ENCODE measurements around the gene OSBPL2. TPM values are rescaled to one million over a fixed set of nuclear protein-coding genes. Genes with fewer than 3 reads are reported as not detected.

The OSBPL2 gene
- total RNA-seq, 2 experiments from 2014 or later = 27.1 TPM

- Mint-ChIP-seq H3K27me3 (no peaks in the 10 kb centered on the region), H3K9me3 (ENCODE audit: low read depth) (no peaks in the 10 kb centered on the region), H3K27ac (no peak overlapping the region), H3K4me3 (no peak overlapping the region), H3K36me3 (no peaks in the 10 kb centered on the region), H3K4me1 (no peaks in the 10 kb centered on the region)
- no peak for DNase-seq
- CTCF ChIA-PET = no interaction called here
- no peak for ATAC-seq
Measured at GRCh38 chr20:62332989-62333819, 94.9 kb downstream of the OSBPL2 start.

GRCh38 chr20:62333820-62334595 lies 95.7 kb downstream of the OSBPL2 start:
- H3K9me3 Mint-ChIP-seq (ENCODE audit: low read depth) = no peaks in the 10 kb centered on the region

GRCh38 chr20:62334881-62335280 lies 96.6 kb downstream of the OSBPL2 start:
- CTCF ChIA-PET = no interaction called here
- ATAC-seq (no peak), DNase-seq (no peak)
- no peak overlapping the region for H3K4me3 Mint-ChIP-seq
- H3K27ac Mint-ChIP-seq = no peak overlapping the region
- no peaks in the 10 kb centered on the region for H3K36me3 Mint-ChIP-seq
- H3K9me3 Mint-ChIP-seq (ENCODE audit: low read depth) = no peaks in the 10 kb centered on the region
- no peaks in the 10 kb centered on the region for H3K4me1 Mint-ChIP-seq
- peaks cover 4% of the 10 kb centered on the region for H3K27me3 Mint-ChIP-seq

More at GRCh38 chr20:62333820-62334595, 95.7 kb downstream of the OSBPL2 start:
- DNase-seq = no peak
- H3K36me3 Mint-ChIP-seq = no peaks in the 10 kb centered on the region
- no peak for ATAC-seq
- no peaks in the 10 kb centered on the region for H3K4me1 Mint-ChIP-seq
- no peak overlapping the region for H3K4me3 Mint-ChIP-seq
- no peaks in the 10 kb centered on the region for H3K27me3 Mint-ChIP-seq
- CTCF ChIA-PET = no interaction called here
- H3K27ac Mint-ChIP-seq = no peak overlapping the region

GRCh38 chr20:62335532-62335931 lies 97.2 kb downstream of the OSBPL2 start:
- no peak for DNase-seq
- no peak for ATAC-seq
- Mint-ChIP-seq H3K9me3 (ENCODE audit: low read depth) (no peaks in the 10 kb centered on the region), H3K4me1 (no peaks in the 10 kb centered on the region), H3K4me3 (no peak overlapping the region), H3K36me3 (no peaks in the 10 kb centered on the region), H3K27me3 (peaks cover 6% of the 10 kb centered on the region), H3K27ac (no peak overlapping the region)
- CTCF ChIA-PET = no interaction called here

- H3K27me3 Mint-ChIP-seq = peaks cover 7% of the 10 kb centered on the region
- no peak for ATAC-seq
Measured at GRCh38 chr20:62336329-62336728, 98.0 kb downstream of the OSBPL2 start.

GRCh38 chr20:62336775-62337557 lies 98.6 kb downstream of the OSBPL2 start:
- ATAC-seq (no peak), DNase-seq (no peak)
- H3K27me3 Mint-ChIP-seq = peaks cover 10% of the 10 kb centered on the region
- no peaks in the 10 kb centered on the region for H3K36me3 Mint-ChIP-seq
- no peaks in the 10 kb centered on the region for H3K9me3 Mint-ChIP-seq (ENCODE audit: low read depth)
- H3K4me3 Mint-ChIP-seq = no peak overlapping the region
- CTCF ChIA-PET = no interaction called here
- no peak overlapping the region for H3K27ac Mint-ChIP-seq
- no peaks in the 10 kb centered on the region for H3K4me1 Mint-ChIP-seq

More at GRCh38 chr20:62336329-62336728, 98.0 kb downstream of the OSBPL2 start:
- DNase-seq = no peak
- CTCF ChIA-PET = no interaction called here
- no peak overlapping the region for H3K4me3 Mint-ChIP-seq
- no peaks in the 10 kb centered on the region for H3K4me1 Mint-ChIP-seq
- H3K9me3 Mint-ChIP-seq (ENCODE audit: low read depth) = no peaks in the 10 kb centered on the region
- no peaks in the 10 kb centered on the region for H3K36me3 Mint-ChIP-seq
- no peak overlapping the region for H3K27ac Mint-ChIP-seq

GRCh38 chr20:62337558-62338293 lies 99.4 kb downstream of the OSBPL2 start:
- no peak for ATAC-seq
- no peak overlapping the region for H3K4me3 Mint-ChIP-seq
- CTCF ChIA-PET = no interaction called here

GRCh38 chr20:62338294-62338620 lies 99.9 kb downstream of the OSBPL2 start:
- no peak overlapping the region for H3K27ac Mint-ChIP-seq

More at GRCh38 chr20:62337558-62338293, 99.4 kb downstream of the OSBPL2 start:
- H3K27me3 Mint-ChIP-seq = peaks cover 10% of the 10 kb centered on the region
- no peaks in the 10 kb centered on the region for H3K36me3 Mint-ChIP-seq
- H3K27ac Mint-ChIP-seq = no peak overlapping the region
- no peak for DNase-seq
- no peaks in the 10 kb centered on the region for H3K9me3 Mint-ChIP-seq (ENCODE audit: low read depth)
- no peaks in the 10 kb centered on the region for H3K4me1 Mint-ChIP-seq

GRCh38 chr20:62339647-62340062 lies 101.3 kb downstream of the OSBPL2 start:
- H3K27me3 Mint-ChIP-seq = peaks cover 11% of the 10 kb centered on the region
- H3K4me1 Mint-ChIP-seq = no peaks in the 10 kb centered on the region
- DNase-seq (no peak), ATAC-seq (no peak)
- CTCF ChIA-PET = no interaction called here
- H3K27ac Mint-ChIP-seq = no peak overlapping the region
- no peaks in the 10 kb centered on the region for H3K9me3 Mint-ChIP-seq (ENCODE audit: low read depth)
- H3K36me3 Mint-ChIP-seq = no peaks in the 10 kb centered on the region
- H3K4me3 Mint-ChIP-seq = no peak overlapping the region

More at GRCh38 chr20:62338294-62338620, 99.9 kb downstream of the OSBPL2 start:
- DNase-seq (no peak), ATAC-seq (no peak)
- Mint-ChIP-seq H3K27me3 (peaks cover 11% of the 10 kb centered on the region), H3K36me3 (no peaks in the 10 kb centered on the region), H3K9me3 (ENCODE audit: low read depth) (no peaks in the 10 kb centered on the region), H3K4me3 (no peak overlapping the region), H3K4me1 (no peaks in the 10 kb centered on the region)
- CTCF ChIA-PET = no interaction called here

- CTCF ChIA-PET = no interaction called here
- DNase-seq = no peak
- Mint-ChIP-seq H3K36me3 (no peaks in the 10 kb centered on the region), H3K27me3 (peaks cover 11% of the 10 kb centered on the region), H3K4me3 (no peak overlapping the region), H3K9me3 (ENCODE audit: low read depth) (no peaks in the 10 kb centered on the region), H3K27ac (no peak overlapping the region), H3K4me1 (no peaks in the 10 kb centered on the region)
- ATAC-seq = no peak
Measured at GRCh38 chr20:62342910-62343309, 104.6 kb downstream of the OSBPL2 start.

GRCh38 chr20:62344092-62344491 lies 105.8 kb downstream of the OSBPL2 start:
- no peak for ATAC-seq
- Mint-ChIP-seq H3K4me1 (no peaks in the 10 kb centered on the region), H3K27ac (no peak overlapping the region), H3K4me3 (no peak overlapping the region), H3K9me3 (ENCODE audit: low read depth) (peaks cover 5% of the 10 kb centered on the region), H3K27me3 (peaks cover 11% of the 10 kb centered on the region), H3K36me3 (no peaks in the 10 kb centered on the region)
- CTCF ChIA-PET = no interaction called here
- no peak for DNase-seq

- Mint-ChIP-seq H3K27ac (no peak overlapping the region), H3K4me1 (no peaks in the 10 kb centered on the region), H3K27me3 (peaks cover 8% of the 10 kb centered on the region), H3K36me3 (no peaks in the 10 kb centered on the region), H3K9me3 (ENCODE audit: low read depth) (peaks cover 8% of the 10 kb centered on the region), H3K4me3 (no peak overlapping the region)
- CTCF ChIA-PET = no interaction called here
- no peak for ATAC-seq
- no peak for DNase-seq
Measured at GRCh38 chr20:62344782-62345181, 106.5 kb downstream of the OSBPL2 start.
